Measurements from ENCODE around the gene ARHGEF40.

The ARHGEF40 gene

DNA sequence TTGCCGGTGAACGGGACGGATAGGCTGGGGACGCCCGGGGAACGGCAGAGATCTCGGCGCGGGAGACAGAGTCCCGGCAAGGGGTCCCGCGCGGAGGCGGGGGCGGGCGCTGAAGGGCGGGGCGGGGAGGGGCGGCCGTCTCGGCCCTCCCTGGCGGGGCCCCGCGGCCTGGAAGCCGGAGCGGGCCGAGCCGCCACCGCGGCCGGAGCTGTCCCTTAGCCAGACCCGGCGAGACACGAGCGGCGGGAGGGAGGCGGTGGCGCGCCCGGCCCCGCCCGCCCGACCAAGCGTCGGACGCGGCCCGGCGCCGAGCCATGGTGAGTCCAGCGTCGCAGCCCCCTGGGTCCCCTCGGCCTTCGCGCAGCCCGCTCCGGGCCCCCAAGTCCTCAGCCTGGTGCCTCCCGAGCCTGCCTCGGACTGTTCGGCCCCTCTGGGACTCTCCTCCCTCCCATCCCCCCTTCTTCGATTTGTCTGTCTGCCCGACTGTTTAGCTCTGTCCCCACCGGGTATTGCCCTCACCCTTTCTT lies at the start of gene ARHGEF40:
TSS of gene ARHGEF40 (plus strand) at position 222 of the 527 bp plus-strand sequence. CDS start at position 315, 93 bp downstream.
- no peak for DNase-seq

DNA sequence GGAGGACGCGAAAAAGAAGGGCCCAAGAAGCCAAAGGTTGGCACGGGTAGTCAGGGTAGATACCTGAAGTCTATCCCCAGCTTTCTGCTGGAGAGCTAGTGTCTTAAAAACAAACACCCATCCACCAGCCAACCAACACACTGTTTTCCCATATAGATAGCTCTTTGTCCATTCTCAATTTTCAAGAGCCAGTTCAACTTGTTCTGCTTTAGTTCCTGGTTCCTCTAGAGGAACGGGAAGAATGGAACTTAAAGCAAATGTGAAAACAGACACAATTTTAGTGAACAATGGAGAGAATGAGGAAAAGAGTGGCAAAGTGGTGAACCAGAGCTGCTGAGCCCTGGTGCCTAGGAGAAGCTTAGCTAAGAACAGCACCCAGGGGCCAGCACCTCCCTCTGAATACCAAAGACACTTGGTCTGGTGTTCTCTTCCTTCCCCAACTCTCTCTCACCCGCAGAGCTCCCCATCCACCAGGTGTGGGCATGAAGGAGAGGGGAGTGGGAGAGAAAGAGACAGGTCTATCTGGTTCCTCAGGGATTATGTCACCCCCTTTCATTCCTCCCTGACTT lies 49.0 kb upstream of the ARHGEF40 start:
- DNase-seq: no peak

DNA sequence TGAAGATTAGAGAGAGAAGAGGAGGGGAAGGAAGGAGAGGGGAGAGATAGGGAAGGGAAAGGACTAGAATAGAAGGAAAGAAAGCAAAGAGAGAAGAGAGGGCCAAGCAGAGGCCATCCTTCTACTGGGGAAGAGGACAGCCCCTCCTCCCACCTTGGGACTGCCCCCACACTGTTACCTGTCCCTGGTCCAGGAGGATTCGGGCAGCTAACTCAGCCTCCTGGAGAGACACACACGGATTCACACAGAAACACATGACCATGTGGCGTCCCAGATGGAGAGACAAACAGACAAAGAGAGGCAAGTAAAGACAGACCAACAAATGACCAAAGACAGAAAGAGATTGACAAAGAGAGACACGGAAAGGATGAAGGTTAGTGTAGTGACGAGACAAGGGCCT lies 47.4 kb upstream of the ARHGEF40 start:
- DNase-seq: no peak

- no peak for DNase-seq
Measured at GRCh38 chr14:21023174-21023573, 46.9 kb upstream of the ARHGEF40 start.

GRCh38 chr14:21023817-21024584 lies 46.1 kb upstream of the ARHGEF40 start:
- peak; percentile 18 for DNase-seq

DNA sequence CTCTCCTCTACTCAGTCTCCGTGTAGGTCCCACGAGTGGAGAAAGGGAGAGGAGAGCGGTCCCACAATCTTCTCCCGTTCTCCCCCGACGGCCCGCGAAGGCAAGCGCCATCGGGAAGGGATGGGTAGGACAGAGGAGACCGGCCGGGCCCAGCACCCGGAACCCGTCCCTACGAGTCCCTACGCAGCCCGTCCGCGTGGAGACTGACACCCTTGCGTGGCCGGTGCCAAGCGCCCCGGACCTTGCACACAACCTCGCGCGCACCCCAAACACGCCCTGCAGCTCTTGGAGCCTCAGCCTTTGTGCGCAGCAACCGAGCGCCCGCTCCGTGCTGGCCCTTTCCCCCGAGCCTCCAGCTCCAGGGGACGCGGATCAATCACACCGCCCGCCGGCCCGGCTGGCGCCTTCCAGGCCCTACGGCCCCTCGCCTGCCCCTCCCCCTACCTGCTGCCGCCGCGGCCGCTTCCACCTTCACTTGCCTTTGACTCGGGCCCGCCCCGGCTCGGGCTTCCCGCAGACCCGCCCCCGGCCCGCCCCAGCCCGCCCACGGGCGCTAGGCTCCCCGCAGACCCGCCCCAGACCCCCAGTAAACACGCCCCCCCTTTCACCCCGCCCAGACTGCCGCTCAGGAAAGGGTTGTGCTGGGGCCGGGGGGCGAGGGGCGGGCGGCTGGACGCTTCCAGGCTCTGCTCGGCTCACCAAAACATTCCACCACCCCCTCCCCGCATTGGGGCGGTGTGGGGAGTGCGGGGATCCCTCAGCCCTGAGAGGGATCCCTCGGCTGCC lies 45.3 kb upstream of the ARHGEF40 start, which contains the start of gene NDRG2:
TSS of gene NDRG2 (minus strand) at position 477 of the 786 bp plus-strand sequence. CDS start 1,746 bp downstream, outside the sequence.
- DNase-seq: peak; percentile 70

DNA sequence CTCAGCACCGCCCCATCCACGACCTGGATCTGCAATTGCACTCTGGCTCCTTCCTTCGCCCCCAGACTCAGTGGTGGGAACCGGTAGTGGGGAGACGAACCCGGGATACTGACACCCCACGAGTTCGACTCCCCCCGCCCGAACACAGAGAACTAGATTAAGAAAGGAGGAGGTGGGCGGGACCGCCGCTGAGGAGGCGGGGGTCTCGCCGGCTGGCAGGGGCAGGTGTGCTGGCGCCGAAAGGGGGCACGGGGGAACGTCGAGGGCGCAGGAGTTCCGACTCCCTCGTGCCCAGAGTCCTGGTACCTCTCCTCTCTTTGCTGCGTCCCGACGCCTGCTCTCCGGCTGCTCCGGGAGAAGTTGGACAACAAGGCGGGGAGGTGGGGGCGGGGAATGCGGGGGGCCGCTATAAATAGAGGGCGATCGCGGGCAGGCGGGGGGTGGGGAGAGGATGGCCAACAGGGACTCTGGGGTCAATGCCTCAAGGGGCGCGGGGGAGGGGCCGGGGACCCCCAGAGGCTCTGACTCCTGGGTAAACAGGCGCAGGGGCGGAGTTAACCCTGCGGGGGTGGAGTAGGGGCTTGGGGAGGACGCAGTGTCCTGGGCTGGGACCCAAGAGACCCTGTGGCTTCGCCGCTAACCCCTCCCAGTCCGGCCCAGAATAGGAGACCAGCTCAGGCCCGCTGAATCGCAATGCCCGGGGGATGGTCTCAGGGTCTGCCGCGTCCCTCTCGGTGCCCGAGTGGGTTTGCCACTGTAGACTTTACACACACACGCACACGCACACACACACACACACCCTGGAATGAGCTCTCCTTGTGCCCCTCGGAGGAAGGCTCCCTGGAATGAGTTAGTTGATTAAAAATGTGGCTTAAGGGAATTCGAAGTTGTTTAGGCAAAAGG lies 44.5 kb upstream of the ARHGEF40 start:
- no peak for DNase-seq

DNA sequence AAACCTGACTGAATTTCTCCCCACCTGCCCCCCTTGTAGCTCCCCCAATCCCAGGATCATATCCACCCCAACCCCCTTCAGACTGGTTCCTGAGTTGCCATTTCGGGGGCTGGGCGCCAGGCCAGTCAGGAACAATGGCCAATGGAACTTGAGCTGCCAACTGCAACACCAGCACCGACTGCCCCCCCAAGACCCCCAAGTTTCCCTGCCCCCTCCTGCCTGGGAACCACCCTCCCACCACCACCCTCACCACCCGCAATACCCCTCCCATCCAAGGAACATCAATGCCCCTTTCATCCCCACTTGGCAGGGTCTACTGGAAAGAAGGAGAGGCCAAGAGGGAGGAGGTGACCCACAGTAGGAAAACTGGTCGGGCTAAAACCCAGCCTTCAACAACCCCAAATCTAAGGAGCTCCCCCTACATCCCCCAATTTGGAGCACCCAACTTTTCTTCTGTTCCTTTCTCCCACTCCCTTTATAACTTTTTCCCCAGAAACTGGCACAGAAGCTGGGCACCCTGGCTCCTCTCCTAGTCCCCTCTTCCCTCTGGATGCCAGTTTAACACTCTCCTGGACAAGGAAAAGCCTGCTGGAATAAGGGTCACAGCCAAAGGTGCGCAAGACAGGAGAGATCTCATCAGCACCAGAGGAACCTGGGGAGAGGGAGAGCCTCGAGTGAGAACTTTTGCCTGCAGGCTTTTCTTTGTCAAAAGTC lies 43.7 kb upstream of the ARHGEF40 start:
- DNase-seq: no peak

DNA sequence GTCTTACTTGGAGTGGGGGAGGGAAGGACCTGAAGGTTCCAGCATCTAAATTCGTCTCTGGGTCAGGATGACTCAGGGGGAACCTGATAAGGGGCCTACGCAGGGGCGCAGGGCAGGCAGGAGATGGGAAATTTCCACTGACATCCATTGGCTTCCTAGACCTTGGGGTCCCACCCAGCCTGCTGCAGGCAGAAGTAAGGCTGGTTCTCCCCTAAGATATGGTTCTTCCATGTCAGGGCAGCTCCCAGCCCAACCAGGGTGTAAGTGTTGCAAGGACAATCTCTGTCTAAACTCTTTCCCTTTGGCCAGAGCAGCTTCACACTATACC lies 43.2 kb upstream of the ARHGEF40 start:
- no peak for DNase-seq

GRCh38 chr14:21029917-21030316 lies 40.2 kb upstream of the ARHGEF40 start, which contains the start of gene TPPP2:
Gene TPPP2, plus strand, starts transcription at chr14:21030217. Its CDS starts 365 bp downstream, at chr14:21030582.
- no peak for DNase-seq

GRCh38 chr14:21030531-21030930 lies 39.6 kb upstream of the ARHGEF40 start:
- no peak for DNase-seq

DNA sequence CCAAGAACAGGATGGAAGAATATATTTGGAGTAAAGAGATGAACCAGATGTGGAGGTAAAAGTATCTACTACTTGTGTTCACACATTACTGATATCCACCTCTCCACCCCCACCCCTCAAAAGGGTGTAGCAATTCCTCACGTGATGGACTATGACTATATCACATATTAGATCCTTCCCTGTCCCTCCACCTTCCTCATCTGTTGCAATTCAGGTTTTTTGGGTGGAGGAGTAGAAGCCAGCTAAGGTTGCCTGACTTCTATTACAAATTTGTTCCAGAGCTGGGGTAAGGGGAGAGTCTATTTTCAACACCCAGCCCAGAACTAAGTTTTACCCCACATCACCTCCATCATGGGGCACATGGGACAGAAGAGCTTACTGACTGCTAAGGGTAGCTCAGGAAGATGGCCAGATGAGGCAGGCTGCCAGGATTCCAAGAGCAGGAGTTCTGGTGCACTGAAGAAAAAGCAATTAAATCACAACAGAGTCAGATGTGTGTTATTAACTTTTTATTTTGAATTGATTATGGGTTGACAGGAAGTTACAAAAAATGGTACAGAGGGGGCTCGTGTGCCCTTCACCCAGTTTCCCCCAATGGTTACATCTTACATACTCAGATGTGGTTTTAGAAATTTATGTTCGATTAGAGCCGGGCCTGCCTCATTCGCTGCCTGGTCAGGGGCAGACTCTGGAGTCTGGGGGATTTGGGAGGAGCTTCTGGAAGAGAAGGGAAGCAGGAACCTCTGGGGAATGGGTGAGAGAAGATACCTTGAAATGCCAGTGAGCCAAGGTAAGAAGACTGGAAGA lies 37.6 kb upstream of the ARHGEF40 start:
- no peak for DNase-seq

DNA sequence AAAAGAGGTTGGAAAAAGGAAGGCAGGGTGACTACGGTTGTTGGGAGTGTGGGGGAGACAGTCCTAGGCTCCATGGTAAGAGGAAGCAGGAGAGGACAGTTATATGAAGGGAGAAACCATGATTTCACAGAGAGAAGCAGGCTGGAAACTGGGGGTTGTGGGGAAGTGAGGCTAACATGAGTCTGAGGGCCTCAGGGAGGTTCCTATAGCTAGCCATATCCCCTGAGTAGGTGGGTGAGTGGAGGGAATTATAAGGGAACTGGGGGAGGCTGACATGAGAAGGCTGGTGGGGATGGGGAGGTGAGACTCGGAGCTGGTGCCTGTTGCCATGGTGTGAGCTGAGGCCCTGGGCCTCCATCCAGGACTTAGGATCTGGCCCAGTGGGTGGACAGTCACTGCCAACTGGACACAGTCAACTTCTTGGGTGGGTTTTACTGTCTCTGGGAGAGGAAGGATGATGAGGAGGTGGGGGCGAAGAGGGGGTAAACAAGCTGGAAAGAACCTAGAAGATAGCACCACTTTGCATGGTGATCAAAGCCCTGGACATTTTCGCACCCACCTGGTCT lies 36.9 kb upstream of the ARHGEF40 start:
- no peak for DNase-seq

GRCh38 chr14:21034707-21035106 lies 35.4 kb upstream of the ARHGEF40 start, which contains the start of gene RNASE13:
Gene RNASE13, minus strand, starts transcription at chr14:21034807. Its CDS starts 519 bp downstream, at chr14:21034288.
- DNase-seq: no peak

DNA sequence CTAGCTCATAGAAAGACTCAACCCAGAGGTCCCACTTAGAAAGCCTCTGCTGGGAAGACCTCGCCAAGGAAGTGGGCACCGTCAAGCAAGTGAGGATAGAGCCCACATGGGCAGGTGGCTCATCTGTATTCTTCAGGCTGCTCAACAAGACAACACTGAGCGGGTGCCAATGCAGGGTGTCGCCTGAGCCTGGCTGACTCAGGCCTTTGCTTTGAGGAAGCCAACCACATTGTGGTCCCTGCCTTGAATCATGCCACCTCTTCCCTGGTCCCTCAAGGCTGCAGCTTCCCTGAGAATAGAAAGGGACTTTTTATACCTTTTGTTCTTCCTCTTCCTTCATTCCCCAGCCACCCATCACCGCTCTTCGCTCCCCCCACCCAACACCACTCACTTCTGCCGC lies 33.4 kb upstream of the ARHGEF40 start:
- no peak for DNase-seq

DNA sequence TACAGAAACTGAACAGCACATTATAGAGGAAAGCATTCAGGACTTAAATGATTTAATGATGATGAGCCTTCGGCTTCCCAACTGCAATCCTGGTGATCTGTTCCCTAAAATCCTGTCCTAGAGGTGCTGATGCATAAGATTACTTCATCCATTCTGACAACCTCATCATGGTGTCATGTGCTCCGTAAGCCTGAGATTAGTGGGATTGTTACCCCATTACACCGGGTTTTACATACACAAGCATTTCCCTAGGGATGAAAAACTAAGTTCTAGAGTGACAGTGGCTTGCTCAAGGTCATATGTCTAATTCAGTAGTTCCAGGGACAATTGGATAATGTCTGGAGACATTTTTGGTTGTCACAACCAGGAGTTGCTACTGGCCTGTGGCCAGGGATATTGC lies 32.9 kb upstream of the ARHGEF40 start:
- DNase-seq: no peak

- no peak for DNase-seq
Measured at GRCh38 chr14:21038441-21039422, 31.4 kb upstream of the ARHGEF40 start.

- DNase-seq: no peak
Measured at GRCh38 chr14:21039585-21040369, 30.3 kb upstream of the ARHGEF40 start.
